SJSA1 (cell line): ENCODE results near the gene LYZ. TPM values are rescaled to one million over a fixed set of nuclear protein-coding genes. Genes with fewer than 3 reads are reported as not detected.

Source experiments
- DNase-seq, 2 experiments: peaks; one replicate each; pipeline ENCODE4 v3.0.0-alpha.2; 2015 to 2020; ENCODE audit warnings: low spot score in 2 of 2, low read depth in 1 of 2
- H3K27ac ChIP-seq: fragments of 250-450 bp; sonication (Bioruptor Pico); 2 replicates; pipeline ENCODE4 v1.5.1; 2020; ENCODE audit warnings: mild to moderate bottlenecking, moderate library complexity
- H3K27me3 ChIP-seq: fragments of 250-450 bp; sonication (Bioruptor Pico); replicated peaks from 2 replicates; pipeline ENCODE4 v1.5.1; 2020; ENCODE audit warnings: mild to moderate bottlenecking, moderate library complexity
- H3K36me3 ChIP-seq: fragments of 250-450 bp; sonication (Bioruptor Pico); 2 replicates; pipeline ENCODE4 v1.5.1; 2020; ENCODE audit warnings: mild to moderate bottlenecking
- H3K4me1 ChIP-seq: fragments of 250-450 bp; sonication (Bioruptor Pico); replicated peaks from 2 replicates; pipeline ENCODE4 v1.6.1; 2021; ENCODE audit warnings: mild to moderate bottlenecking
- H3K4me3 ChIP-seq: fragments of 250-450 bp; sonication (Bioruptor Pico); 2 replicates; pipeline ENCODE4 v1.5.1; 2020; ENCODE audit warnings: mild to moderate bottlenecking
- H3K9me3 ChIP-seq: fragments of 250-450 bp; sonication (Bioruptor Pico); replicated peaks from 2 replicates; pipeline ENCODE4 v1.5.1; 2020; ENCODE audit warnings: mild to moderate bottlenecking
- total RNA-seq: library from RNA; depleted of rRNA; stranded (reverse); fragments of >200 nt; shearing (Covaris generic); gene quantifications from 2 replicates; pipeline ENCODE4 v1.2.3, GENCODE V29; 2014

The LYZ gene
- total RNA-seq, 1 experiment from 2014 or later, result not detected

DNA sequence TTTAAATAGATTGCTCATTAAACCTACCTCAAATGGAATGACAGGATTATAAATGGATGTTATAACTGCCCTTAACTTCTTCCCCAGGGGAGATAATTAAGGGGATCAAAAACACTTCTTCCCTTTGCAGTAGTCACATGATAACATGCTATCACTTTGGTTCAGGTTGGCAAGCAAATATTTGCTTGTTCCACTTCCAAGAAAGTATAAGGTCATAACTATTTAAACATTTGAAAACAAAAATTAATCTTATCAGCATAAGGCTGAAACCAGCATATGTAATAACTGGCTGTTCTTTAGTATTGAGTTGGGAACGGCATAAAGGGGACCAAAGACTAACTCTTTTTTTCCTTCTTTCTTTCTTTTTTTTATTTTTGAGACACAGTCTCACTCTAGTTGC, 2.4 kb upstream of the LYZ start:
- Histone ChIP-seq H3K4me3 (no peak overlapping the region), H3K27me3 (0 out of 2 replicates have a peak, but pooled peaks cover 3% of the 10 kb centered on the region), H3K27ac (no peak overlapping the region), H3K4me1 (no peaks in the 10 kb centered on the region), H3K9me3 (no peaks in the 10 kb centered on the region), H3K36me3 (no peaks in the 10 kb centered on the region)
- DNase-seq, result no peak

DNA sequence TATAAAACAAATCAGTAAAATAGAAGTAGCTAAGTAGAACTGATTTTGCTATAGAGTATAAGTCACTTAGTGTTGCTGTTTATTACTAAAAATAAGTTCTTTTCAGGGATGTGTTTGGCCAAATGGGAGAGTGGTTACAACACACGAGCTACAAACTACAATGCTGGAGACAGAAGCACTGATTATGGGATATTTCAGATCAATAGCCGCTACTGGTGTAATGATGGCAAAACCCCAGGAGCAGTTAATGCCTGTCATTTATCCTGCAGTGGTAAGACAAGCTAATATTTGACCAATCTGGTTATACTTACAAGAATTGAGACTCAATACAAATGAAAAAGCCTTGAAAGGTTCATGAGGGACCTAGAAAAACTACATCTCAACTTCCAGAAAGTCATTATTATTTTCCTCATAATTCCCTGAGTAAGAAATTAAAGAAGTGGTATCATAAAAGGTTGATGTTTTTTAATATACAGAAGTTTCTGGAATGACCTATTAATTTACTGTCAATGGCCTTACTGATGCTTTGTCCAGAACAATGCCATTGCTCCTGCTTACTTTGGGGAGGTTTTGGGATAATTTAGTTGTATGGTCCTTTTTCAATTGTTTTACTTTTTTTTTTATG, 1.9 kb downstream of the LYZ start:
- H3K9me3 ChIP-seq, result no peaks in the 10 kb centered on the region
- no peak overlapping the region for H3K27ac ChIP-seq
- H3K4me1 ChIP-seq, result no peaks in the 10 kb centered on the region
- no peaks in the 10 kb centered on the region for H3K36me3 ChIP-seq
- no peak for DNase-seq
- H3K4me3 ChIP-seq, result no peak overlapping the region
- 0 out of 2 replicates have a peak, but pooled peaks cover 3% of the 10 kb centered on the region for H3K27me3 ChIP-seq

DNA sequence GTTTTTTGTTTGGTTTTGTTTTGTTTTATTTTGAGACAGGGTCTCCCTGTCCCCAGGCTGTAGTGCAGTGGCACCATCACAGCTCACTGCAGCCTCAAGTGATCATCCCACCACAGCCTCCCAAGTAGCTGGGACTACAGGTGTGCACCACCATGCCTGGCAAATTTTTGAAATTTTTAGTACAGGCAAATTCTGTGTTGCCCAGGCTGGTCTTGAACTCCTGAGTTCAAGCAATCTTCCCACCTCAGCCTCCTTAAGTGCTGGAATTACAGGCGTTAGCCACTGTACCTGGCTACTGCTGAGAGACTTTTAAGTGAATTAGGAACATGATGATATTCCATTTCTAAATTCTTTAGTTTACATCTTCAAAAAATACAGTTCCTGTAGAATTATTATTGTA, 2.6 kb downstream of the LYZ start:
- Histone ChIP-seq H3K4me1 (no peaks in the 10 kb centered on the region), H3K4me3 (no peak overlapping the region), H3K27me3 (0 out of 2 replicates have a peak, but pooled peaks cover 3% of the 10 kb centered on the region), H3K27ac (no peak overlapping the region), H3K9me3 (no peaks in the 10 kb centered on the region), H3K36me3 (no peaks in the 10 kb centered on the region)
- DNase-seq, result no peak

DNA sequence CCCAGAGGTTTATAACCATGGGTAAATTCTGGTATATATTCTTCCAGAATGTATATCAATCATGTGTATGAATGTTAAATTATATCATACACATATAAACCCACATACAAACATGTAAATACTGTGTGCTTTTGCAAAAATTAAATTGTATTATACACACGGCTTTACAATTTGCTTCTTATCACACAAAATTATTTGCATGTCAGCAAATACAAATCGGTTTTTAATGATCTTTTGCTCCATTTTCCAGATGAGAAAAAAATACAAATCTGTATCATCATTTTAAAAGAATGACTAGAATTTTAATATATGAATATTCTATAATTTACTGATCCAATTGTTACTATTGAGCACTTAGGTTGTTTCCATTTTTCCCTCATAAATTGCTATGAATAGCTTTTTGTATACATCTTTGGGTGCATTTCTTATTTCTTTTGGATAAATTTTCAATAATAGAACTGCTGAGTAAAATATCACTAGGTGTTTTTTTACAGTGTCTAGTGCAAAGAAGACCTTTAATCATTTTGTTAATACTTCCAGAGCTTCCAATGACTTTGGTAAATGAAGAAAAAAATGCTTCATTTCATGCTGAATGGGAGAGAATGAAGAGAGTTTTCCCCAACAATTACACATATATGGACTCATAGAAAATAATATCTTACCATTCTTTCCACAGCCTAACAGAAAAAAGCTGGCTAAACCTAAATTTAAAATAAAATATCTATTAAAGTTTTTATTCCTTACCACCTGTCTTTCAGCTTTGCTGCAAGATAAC, 3.5 kb downstream of the LYZ start:
- Histone ChIP-seq H3K27ac (no peak overlapping the region), H3K4me1 (no peaks in the 10 kb centered on the region), H3K4me3 (no peak overlapping the region), H3K9me3 (no peaks in the 10 kb centered on the region), H3K36me3 (no peaks in the 10 kb centered on the region), H3K27me3 (0 out of 2 replicates have a peak, but pooled peaks cover 3% of the 10 kb centered on the region)
- DNase-seq, result no peak

DNA sequence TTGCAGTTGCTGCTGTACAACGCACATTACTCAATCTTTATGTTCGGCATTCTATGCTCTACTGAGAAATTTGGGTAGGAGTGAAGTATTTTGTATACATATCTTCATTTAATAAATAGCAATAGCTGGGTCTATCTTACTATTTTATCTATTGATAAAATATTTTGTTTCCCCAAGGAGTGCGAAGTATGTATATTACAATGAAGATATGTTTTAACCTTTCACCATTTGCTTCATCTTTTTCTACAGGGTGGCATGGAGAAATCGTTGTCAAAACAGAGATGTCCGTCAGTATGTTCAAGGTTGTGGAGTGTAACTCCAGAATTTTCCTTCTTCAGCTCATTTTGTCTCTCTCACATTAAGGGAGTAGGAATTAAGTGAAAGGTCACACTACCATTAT, 4.7 kb downstream of the LYZ start:
- Histone ChIP-seq H3K9me3 (no peaks in the 10 kb centered on the region), H3K4me3 (no peak overlapping the region), H3K27me3 (0 out of 2 replicates have a peak, but pooled peaks cover 3% of the 10 kb centered on the region), H3K27ac (no peak overlapping the region), H3K36me3 (no peaks in the 10 kb centered on the region), H3K4me1 (0 out of 2 replicates have a peak, but pooled peaks cover 4% of the 10 kb centered on the region)
- no peak for DNase-seq

DNA sequence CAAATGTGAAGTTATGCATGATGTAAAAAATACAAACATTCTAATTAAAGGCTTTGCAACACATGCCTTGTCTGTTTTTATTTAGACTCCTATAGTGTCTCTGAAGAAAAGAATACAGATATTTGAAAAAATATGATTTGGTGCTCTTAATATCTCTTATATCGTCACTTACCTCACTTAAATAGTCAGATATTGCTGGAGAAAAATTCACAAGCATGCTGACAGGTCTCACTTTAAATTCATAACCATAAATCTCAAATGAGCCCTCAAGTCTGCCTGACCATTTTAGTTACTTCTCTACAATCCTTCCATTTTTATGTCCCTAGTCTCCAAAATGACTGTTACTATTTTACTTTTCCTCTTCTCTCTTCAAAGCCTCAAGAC, 6.0 kb downstream of the LYZ start:
- Histone ChIP-seq H3K27me3 (0 out of 2 replicates have a peak, but pooled peaks cover 3% of the 10 kb centered on the region), H3K9me3 (no peaks in the 10 kb centered on the region), H3K4me1 (peaks cover 8% of the 10 kb centered on the region), H3K27ac (no peak overlapping the region), H3K4me3 (no peak overlapping the region), H3K36me3 (no peaks in the 10 kb centered on the region)
- no peak for DNase-seq

DNA sequence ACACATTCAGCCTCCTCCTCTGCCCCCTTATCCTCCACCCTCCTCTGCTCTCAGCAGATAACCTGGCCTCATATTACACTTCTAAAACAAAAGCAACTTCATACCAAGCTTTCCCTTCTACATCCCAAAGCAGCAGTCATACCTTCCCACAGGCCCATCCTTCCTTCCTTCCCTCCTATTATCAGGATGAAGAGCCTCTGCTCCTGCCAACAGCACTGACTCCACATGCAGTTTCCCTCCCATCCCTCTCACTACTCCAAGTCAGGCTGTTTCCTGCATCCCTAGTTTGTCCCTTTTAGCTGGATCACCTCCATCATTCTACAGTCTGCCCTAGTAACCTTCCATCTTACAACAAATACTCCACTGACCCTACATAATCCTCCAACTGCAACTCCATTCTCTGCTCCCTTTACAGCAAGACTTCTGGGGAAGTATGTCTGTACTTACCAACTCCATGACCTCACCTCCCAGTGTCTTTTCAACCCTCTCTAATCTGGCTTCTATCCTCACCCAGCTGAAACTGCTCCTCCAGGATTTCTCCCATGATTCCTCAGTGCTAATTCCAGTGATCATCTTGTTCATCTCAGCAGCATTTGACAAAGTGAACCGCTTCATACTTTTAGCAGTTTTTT, 6.5 kb downstream of the LYZ start:
- Histone ChIP-seq H3K27me3 (0 out of 2 replicates have a peak, but pooled peaks cover 3% of the 10 kb centered on the region), H3K27ac (no peak overlapping the region), H3K4me3 (no peak overlapping the region), H3K36me3 (peaks cover 1% of the 10 kb centered on the region; the same call in 1 of the 2 replicates), H3K9me3 (no peaks in the 10 kb centered on the region), H3K4me1 (peaks cover 10% of the 10 kb centered on the region)
- DNase-seq, result no peak

DNA sequence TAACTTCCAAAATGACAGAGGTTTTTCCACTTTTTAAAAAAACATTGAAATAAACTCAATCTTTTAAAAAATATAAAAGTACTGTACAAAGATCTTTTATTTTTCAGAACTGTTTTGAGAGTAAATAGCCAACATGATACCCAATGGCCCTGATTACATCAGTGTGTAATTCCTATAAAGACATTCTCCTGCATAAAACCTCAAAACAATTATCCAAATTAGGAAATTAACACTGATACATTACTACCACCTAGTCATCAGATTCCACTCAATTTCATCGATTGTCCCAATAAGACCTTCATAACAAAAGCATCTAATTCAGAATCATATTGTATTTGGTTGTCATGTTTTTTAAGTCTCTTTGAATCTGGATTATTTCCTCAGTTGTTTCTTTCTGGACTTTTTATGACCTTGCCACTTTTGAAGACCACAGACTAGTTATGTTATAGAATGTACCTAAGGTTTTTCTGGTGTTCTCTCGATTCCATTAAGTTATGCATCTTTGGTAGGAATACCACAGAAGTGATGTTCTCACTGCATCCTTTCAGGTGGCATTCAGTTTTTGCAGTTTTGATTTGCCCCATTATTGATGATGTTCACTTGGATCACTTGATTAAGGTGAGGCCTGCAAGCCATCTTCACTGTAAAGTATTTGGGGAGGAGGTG, 7.3 kb downstream of the LYZ start:
- H3K27ac ChIP-seq, result no peak overlapping the region

DNA sequence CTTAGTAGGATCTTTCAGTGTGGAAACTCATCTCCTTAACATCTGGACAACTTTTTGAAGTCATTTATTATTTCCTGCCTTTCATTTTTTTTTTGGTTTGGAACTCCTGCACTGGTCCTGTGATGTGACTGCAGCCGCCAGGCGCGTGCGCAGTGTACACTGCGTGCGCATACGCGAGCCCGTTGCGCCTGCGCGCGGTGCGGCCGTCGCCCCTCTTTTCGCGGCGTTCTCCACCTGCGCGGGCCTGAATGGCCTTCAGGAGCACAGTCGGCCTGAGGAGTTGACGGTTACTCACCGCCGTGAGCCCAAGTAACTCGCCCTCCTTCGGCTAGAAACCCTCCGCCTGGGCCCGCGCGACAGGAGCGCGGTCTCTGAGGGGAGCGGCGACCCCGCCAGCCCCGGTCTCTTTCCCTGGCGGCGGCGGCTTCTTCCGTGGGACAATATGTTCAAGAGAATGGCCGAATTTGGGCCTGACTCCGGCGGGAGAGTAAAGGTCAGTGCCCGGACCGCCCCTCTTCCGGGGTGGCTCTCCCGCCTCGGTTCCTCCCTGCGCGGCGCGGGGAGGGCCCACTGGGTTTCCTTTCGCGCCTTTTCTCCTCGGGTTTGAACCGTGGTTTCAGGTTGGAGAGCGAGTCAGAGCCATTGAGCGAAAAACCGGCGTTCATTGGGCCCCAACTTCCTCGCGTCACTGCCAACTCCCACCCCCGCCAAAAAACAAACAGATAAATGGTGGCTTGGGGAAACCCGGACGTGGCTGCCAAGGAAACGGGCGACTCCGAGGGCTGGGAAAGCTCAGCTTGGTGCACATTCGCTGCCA, 11.6 kb downstream of the LYZ start, which contains the start of gene YEATS4:
Gene YEATS4, plus strand, starts transcription at position 213 of the 817 bp plus-strand sequence. Its CDS starts 230 bp downstream, at position 443.
- peak within 1 kb of the TSS; percentile 79 for H3K4me3 ChIP-seq
- no peaks in the 10 kb centered on the region for H3K9me3 ChIP-seq
- DNase-seq, result peak; percentile 90 to 92

More for the DNA sequence above, 7.3 kb downstream of the LYZ start:
- H3K27me3 ChIP-seq, result no peaks in the 10 kb centered on the region
- H3K36me3 ChIP-seq, result peaks cover 4% of the 10 kb centered on the region; the same call in 1 of the 2 replicates
- H3K4me1 ChIP-seq, result peaks cover 10% of the 10 kb centered on the region
- H3K9me3 ChIP-seq, result no peaks in the 10 kb centered on the region
- H3K4me3 ChIP-seq, result no peak overlapping the region
- DNase-seq, result no peak

DNA sequence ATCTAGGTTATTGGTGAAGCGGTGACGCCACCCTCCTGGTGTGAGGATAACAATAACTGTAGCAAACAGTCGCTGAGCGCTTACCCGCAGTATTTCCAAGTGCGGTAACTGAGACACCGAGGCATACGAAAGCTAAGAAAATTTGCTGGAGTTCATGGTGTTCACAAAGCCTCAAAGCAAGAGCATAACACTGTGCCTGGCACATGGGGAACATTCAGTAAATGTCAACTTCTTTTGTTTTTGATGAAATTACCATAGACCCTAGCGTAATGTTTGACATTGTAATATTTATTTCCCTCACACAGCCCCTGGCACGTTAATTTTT, 12.1 kb downstream of the LYZ start:
- DNase-seq, result no peak
- no peaks in the 10 kb centered on the region for H3K9me3 ChIP-seq
- peaks cover 15% of the 10 kb centered on the region; the same call in 1 of the 2 replicates for H3K36me3 ChIP-seq
- H3K27ac ChIP-seq, result peak overlapping the region; percentile 98
- H3K4me1 ChIP-seq, result peaks cover 10% of the 10 kb centered on the region
- H3K4me3 ChIP-seq, result peak overlapping the region; percentile 79
- no peaks in the 10 kb centered on the region for H3K27me3 ChIP-seq

More for the DNA sequence above, 11.6 kb downstream of the LYZ start, which contains the start of gene YEATS4:
- peaks cover 15% of the 10 kb centered on the region; the same call in 1 of the 2 replicates for H3K36me3 ChIP-seq
- H3K4me1 ChIP-seq, result peaks cover 10% of the 10 kb centered on the region
- peak within 1 kb of the TSS; percentile 98 for H3K27ac ChIP-seq
- no peaks in the 10 kb centered on the region for H3K27me3 ChIP-seq

DNA sequence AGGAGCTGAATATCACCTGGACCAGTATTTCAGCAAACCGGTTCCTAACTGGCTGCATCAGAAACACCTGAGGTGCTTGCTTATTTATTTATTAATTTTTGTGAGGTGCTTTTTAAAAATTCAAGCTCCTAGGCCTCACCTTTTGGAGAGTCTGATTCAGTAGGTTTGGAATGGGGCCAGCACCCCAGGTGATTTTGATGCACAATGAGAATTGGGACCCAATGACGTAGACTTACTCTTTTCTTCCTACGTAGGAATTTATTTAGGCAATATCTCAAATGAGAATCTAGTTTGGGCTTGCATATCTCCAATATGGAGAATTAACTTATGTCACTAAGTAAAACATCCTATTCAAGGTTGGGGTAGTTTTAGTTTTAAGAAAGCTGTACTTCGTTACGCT, 18.6 kb downstream of the LYZ start:
- H3K27ac ChIP-seq, result no peak overlapping the region
- H3K36me3 ChIP-seq, result peaks cover 31% of the 10 kb centered on the region
- no peaks in the 10 kb centered on the region for H3K4me1 ChIP-seq
- no peaks in the 10 kb centered on the region for H3K9me3 ChIP-seq
- H3K4me3 ChIP-seq, result no peak overlapping the region
- no peaks in the 10 kb centered on the region for H3K27me3 ChIP-seq
- DNase-seq, result no peak

DNA sequence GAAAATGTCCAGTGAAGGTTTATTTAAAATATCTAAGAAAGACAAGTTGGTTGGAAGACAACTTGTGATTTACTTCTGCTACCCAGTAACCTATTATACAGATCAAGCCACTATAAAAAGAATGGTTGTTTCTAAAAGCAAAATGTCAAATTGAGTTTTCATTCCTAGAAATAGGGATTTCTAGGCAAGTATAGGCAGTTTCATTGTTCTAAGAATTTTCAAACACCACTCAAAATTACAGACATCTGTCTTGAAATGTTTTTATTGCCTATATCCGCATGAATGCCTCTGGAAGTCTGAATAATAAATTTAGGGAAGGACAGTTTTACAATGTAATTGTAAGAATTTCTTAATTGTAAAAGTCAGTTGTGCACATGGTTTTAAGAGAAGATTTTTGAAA, 20.0 kb downstream of the LYZ start:
- H3K4me1 ChIP-seq, result no peaks in the 10 kb centered on the region
- no peak for DNase-seq
- H3K27ac ChIP-seq, result no peak overlapping the region
- H3K4me3 ChIP-seq, result no peak overlapping the region
- H3K27me3 ChIP-seq, result no peaks in the 10 kb centered on the region
- H3K36me3 ChIP-seq, result peaks cover 41% of the 10 kb centered on the region
- H3K9me3 ChIP-seq, result no peaks in the 10 kb centered on the region

DNA sequence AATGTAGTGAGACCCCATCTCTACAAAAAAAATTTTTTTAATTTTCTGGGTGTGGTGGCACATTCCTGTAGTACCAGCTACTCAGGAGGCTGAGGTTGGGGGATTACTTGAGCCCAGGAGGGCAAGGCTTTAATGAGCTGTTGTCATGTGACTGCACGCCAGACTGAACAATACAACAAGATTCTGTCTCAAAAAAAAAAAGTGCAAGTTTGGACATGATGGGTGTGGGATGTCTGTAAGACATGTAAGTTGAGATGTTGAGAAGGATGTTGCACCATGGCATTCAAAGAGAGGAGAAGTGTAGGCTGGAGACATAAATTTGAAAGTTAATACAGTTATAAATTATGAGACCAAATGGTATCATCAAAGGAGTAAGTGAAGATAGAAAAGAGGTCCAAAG, 34.9 kb downstream of the LYZ start:
- Histone ChIP-seq H3K9me3 (no peaks in the 10 kb centered on the region), H3K27ac (no peak overlapping the region), H3K4me1 (no peaks in the 10 kb centered on the region), H3K4me3 (no peak overlapping the region), H3K27me3 (no peaks in the 10 kb centered on the region), H3K36me3 (peaks cover 8% of the 10 kb centered on the region)
- DNase-seq, result no peak
